Cardiac muscle cell (in vitro differentiated cells and primary cell): ENCODE data around the gene RPL39L. TPM values are rescaled to one million over a fixed set of nuclear protein-coding genes. Genes with fewer than 3 reads are reported as not detected.
A peak's percentile ranks its signal among the peaks of the same experiment; 100 is the strongest.

Experiments used
- DNase-seq, 2 donors: peaks; one replicate each; pipeline versions ENCODE4 v3.0.0 to v3.0.0-alpha.2; 2010 to 2017; ENCODE audit warnings: low read depth in 1 of 2, low spot score in 1 of 2
- H3K27ac ChIP-seq: fragments of 200-600 bp; sonication (generic); 2 replicates; pipeline ENCODE4 v1.5.1; 2016
- H3K27me3 ChIP-seq: fragments of 200-600 bp; sonication (generic); 2 replicates; pipeline ENCODE4 v1.6.0; 2016; ENCODE audit warnings: control low read depth
- H3K36me3 ChIP-seq: fragments of 200-600 bp; sonication (generic); 2 replicates; pipeline ENCODE4 v1.5.1; 2016; ENCODE audit warnings: control low read depth
- H3K4me1 ChIP-seq: fragments of 200-600 bp; sonication (generic); 2 replicates; pipeline ENCODE4 v1.8.1; 2017; ENCODE audit warnings: low read depth, mild to moderate bottlenecking, mixed run types
- H3K4me3 ChIP-seq: fragments of 200-600 bp; sonication (generic); 2 replicates; pipeline ENCODE4 v1.5.1; 2016; ENCODE audit warnings: mild to moderate bottlenecking
- H3K9me3 ChIP-seq: fragments of 200-600 bp; sonication (generic); 2 replicates; pipeline ENCODE4 v1.5.1; 2017; ENCODE audit warnings: low read depth, mild to moderate bottlenecking, control low read depth
- polyA plus RNA-seq: library from polyadenylated mRNA; unstranded; fragments of >200 nt; fragmentation: Nextera tagmentation; extraction: Ambion mirVana; gene quantifications from 2 replicates; pipeline ENCODE4 v1.2.1, GENCODE V29; 2016
- total RNA-seq: library from RNA; depleted of rRNA; stranded (reverse); fragments of >200 nt; gene quantifications from 2 replicates; pipeline ENCODE4 v1.2.3, GENCODE V29; 2016
- TF ChIP-seq, protein P1 (sequence below): IDR thresholded peaks from 2 replicates; pipeline ENCODE4 v1.5.1; 2012; ENCODE audit warnings: low read depth, mild to moderate bottlenecking, low read length

RPL39L gene
- total and polyA plus RNA-seq, 2 experiments from 2014 or later = 24.8 to 56.2 TPM

DNA sequence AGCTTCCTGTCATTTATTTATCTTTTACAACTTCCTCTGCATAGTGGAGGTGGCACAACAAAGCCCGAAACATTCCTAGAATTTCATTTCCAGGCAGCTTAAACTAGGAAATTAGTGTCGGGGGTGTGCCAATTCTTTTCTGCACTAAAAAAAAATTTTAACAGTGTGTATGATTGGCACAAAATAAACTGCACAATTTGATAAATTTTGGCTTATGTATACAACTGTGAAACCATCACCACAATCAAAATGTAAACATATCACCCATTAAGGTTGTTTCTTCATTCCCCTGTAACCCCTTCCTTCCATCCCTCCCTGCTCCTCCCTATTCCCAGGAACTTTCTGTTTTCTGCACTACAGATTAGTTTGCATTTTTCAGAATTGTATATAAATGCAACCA lies 54.7 kb downstream of the RPL39L start:
- no peak for DNase-seq
- no peaks in the 10 kb centered on the region for H3K27me3 ChIP-seq
- TF ChIP-seq, protein P1, sequence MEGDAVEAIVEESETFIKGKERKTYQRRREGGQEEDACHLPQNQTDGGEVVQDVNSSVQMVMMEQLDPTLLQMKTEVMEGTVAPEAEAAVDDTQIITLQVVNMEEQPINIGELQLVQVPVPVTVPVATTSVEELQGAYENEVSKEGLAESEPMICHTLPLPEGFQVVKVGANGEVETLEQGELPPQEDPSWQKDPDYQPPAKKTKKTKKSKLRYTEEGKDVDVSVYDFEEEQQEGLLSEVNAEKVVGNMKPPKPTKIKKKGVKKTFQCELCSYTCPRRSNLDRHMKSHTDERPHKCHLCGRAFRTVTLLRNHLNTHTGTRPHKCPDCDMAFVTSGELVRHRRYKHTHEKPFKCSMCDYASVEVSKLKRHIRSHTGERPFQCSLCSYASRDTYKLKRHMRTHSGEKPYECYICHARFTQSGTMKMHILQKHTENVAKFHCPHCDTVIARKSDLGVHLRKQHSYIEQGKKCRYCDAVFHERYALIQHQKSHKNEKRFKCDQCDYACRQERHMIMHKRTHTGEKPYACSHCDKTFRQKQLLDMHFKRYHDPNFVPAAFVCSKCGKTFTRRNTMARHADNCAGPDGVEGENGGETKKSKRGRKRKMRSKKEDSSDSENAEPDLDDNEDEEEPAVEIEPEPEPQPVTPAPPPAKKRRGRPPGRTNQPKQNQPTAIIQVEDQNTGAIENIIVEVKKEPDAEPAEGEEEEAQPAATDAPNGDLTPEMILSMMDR = no peak
- no peak overlapping the region for H3K27ac ChIP-seq
- H3K36me3 ChIP-seq = no peaks in the 10 kb centered on the region
- H3K4me3 ChIP-seq = no peak overlapping the region
- no peaks in the 10 kb centered on the region for H3K4me1 ChIP-seq
- H3K9me3 ChIP-seq = peaks cover 3% of the 10 kb centered on the region

- Histone ChIP-seq H3K4me1 (no peaks in the 10 kb centered on the region), H3K27ac (no peak overlapping the region), H3K4me3 (no peak overlapping the region), H3K36me3 (no peaks in the 10 kb centered on the region), H3K9me3 (peaks cover 3% of the 10 kb centered on the region), H3K27me3 (no peaks in the 10 kb centered on the region)
- DNase-seq = peak in 1 of 2 donors; percentile 10
- TF ChIP-seq, protein P1 = no peak
Observed at GRCh38 chr3:187084126-187084525, 55.2 kb downstream of the RPL39L start.

GRCh38 chr3:187082758-187083375 lies 56.4 kb downstream of the RPL39L start:
- Histone ChIP-seq H3K27ac (no peak overlapping the region), H3K27me3 (no peaks in the 10 kb centered on the region), H3K36me3 (peaks cover 1% of the 10 kb centered on the region), H3K9me3 (no peaks in the 10 kb centered on the region), H3K4me1 (no peaks in the 10 kb centered on the region), H3K4me3 (no peak overlapping the region)
- no peak for DNase-seq
- TF ChIP-seq, protein P1 = no peak

- DNase-seq = no peak
- Histone ChIP-seq H3K4me3 (no peak overlapping the region), H3K27ac (no peak overlapping the region), H3K36me3 (peaks cover 9% of the 10 kb centered on the region), H3K9me3 (no peaks in the 10 kb centered on the region), H3K27me3 (no peaks in the 10 kb centered on the region), H3K4me1 (no peaks in the 10 kb centered on the region)
- TF ChIP-seq, protein P1 = no peak
Observed at GRCh38 chr3:187080799-187081450, 58.4 kb downstream of the RPL39L start.

DNA sequence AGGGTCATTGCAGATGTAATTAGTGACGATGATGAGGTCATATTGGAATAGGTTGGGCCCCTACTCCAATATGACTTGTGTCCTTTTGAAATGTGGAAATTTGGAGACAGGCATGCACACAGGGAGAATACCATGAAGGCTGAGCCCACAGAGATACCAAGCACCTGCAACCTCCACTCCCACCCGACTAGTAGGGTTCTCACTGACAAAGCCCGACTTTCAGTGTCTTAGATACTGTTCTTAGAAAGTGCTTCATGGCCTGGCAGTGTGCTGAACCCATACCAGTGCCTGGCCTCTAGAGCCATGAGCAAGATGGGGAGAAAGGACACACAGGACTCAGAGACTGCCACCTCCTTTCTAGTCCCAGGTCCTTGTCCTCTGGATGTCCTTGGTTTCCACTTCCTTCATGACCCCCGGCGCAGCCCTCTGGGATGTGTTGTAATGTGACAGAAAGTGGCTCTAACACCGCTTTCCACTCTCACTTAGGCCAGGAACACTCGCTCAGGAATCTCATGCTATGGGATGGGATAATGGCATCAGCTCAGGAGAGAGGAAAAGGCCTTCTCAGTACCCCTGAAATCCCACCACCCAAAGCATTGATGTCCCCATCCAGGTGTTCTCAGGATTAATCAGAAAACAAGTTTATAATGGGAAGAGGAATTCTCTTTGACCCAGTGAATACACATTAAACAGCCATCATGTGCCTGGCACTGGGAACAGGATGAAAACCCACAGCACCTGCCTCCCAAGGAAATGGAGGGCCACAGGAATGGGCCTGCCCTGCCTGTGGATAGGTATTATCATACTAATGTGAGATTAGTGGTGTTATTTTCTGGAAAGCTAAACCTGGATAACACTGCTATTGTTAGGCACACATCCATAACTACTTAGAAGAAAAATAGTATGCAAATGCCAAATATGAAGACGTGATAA lies 59.9 kb downstream of the RPL39L start:
- no peaks in the 10 kb centered on the region for H3K9me3 ChIP-seq
- H3K4me1 ChIP-seq = no peaks in the 10 kb centered on the region
- peak overlapping the region; percentile 23 for H3K27ac ChIP-seq
- no peak for DNase-seq
- no peaks in the 10 kb centered on the region for H3K27me3 ChIP-seq
- TF ChIP-seq, protein P1 = no peak
- H3K4me3 ChIP-seq = no peak overlapping the region
- peaks cover 9% of the 10 kb centered on the region for H3K36me3 ChIP-seq
